NCI-H1048 (cell line): ENCODE results near the gene CD2AP.
"Not testable (repeated sequence)": the region's sequence is repeated elsewhere in the genome, so short reads cannot be mapped to it uniquely, and the experiment has no call there.

Experiments used
- DNase-seq: peaks from one replicate; lab custom pipeline; 2025; lab: John Stamatoyannopoulos, UW

The CD2AP gene, protein sequence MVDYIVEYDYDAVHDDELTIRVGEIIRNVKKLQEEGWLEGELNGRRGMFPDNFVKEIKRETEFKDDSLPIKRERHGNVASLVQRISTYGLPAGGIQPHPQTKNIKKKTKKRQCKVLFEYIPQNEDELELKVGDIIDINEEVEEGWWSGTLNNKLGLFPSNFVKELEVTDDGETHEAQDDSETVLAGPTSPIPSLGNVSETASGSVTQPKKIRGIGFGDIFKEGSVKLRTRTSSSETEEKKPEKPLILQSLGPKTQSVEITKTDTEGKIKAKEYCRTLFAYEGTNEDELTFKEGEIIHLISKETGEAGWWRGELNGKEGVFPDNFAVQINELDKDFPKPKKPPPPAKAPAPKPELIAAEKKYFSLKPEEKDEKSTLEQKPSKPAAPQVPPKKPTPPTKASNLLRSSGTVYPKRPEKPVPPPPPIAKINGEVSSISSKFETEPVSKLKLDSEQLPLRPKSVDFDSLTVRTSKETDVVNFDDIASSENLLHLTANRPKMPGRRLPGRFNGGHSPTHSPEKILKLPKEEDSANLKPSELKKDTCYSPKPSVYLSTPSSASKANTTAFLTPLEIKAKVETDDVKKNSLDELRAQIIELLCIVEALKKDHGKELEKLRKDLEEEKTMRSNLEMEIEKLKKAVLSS

DNA sequence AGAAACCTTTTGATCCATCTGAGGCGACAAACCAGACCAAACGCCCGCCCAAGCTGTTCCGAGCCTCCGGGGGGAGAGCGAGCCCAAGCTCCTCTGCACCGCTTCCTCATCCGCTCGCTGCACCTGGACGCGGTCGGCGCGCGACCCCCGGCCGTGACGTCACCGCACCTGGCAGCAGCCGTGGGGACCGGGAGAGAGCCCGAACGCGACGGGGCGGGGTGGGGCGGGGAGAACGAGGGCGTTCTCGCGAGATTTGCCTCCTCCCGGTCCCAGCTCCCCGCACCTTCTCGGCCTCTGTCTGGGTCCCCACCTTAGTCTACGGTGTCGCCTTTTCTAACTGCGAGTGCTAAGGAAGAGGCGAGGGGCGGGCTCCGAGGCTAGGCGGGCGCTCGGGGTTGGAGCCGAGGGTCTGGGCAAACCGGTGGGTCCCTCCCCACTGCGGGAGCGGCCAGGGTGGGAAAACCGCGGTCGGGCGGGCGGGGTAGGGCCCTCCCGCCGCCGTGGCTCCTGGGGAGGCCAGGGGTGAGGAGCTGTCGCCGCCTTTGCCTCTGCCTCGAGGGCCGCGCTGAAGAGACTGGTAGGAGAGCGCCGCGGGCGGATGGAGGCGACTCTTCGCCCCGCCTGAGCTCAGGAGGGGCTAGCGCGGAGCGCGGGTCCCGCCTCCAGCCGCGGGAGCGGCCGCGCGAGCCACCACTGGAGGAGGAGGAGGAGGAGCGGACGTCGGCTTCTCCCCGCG, at the start of gene CD2AP:
Gene CD2AP (plus strand): TSS at position 293 of the 736 bp plus-strand sequence. CDS start 456 bp downstream, outside the sequence.
- DNase-seq, result peak; percentile 79

DNA sequence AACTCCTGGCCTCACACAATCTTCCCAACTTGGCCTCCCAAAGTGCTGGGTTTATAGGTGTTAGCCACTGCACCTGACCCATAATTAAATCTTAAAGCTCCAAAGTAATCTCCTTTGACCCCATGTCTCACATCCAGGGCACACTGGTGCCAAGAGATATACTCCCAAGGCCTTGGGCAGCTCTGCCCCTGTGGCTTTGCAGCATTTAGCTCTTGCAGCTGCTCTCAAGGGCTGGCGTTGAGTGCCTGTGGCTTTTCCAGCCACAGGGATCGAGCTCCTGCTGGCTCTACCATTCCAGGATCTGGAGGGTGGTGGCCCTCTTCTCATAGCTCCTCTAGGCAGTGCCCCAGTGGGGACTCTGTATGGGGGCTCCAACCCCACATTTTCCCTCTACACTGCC, 49.3 kb upstream of the CD2AP start:
- DNase-seq, result no peak

DNA sequence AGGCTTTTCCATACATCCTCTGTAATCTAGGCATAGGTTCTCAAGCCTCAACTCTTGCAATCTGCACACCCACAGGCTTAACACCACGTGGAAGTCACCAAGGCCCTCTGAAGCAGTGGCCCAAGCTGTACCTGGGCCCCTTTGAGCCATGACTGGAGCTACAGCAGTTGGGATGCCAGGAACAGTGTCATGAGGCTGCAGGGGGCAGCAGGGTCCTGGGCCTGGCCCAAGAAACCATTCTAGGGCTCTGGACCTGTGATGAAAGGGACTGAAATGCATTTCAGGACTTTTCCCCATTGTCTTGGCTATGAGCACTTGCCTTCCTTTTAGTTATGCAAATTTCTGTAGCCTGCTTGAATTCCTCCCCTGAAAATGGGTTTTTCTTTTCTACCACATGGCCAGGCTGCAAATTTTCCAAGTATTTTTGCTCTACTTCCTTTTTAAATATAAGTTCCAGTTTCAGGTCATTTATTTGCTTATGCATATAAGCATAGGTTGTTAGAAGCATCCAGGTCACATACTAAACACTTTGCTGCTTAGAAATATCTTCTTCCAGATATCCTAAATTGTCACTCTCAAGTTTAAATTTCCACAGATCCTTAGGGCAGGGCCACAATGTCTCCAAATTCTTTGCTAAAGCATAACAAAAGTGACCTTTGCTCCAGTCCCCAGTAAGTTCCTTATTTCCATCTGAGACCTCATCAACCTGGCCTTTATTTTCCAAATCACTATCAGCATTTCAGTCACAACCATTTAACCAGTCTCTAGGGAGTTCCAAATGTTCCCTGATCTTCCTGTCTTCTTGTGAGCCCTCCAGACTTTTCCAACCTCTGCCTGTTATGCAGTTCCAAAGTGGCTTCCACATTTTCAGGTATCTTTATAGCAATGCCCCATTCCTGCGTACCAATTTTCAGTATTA, 48.6 kb upstream of the CD2AP start:
- no peak for DNase-seq

DNA sequence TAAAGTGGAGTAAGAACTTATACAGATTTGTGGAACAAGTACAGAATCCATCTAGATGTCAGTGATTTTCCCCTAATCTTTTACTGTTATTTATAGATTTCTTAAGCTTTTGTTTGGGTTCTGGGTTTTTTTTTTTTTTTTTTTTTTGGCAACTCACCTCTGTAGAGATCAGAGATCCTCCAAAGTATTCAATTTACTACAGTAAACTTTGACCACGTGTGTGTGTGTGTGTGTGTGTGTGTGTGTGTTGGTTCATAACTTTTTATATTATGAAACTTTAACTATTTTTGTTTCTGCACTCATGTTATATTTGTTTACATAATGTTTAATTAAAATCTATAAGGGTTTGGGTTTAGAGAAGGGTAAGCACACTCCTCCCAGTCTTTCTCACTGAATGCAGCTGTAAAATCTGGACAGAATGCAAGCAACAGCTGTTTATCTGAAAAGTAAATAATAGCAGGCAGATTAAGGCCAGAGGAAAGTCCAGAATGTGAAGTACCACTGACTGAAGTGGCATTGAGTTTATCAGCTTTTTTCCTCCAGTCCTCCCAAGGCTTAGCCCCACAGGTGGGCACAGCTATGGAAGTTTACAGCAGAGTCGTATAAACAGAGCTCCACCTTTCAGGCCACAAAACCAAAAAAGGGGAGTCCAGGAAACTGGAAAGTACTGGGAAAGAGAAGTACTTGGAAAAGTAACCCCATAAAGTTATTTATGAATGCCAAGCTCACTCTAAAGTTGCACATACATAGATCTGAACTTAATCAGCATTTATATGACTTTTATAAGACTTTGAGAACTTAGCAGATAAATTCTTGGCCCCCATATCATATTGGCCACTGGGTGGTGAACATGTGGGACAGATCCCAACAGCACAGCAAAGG, 43.0 kb upstream of the CD2AP start:
- no peak for DNase-seq

DNA sequence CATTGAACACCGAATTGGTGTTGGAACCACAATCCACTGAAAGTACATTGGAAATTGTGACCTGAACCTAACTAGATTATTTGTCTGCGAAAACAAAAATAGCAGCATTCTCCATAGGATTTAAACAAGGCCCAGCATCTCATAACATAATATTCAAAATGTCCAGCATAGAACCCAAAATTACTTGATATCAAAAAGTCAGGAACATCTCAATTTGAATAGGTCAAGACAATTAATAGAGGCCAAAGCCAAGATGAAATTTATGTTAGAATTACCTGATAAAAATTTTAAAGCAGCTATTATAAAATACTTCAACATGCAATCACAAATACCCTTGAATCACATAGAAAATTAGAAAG, 42.4 kb upstream of the CD2AP start:
- no peak for DNase-seq

DNA sequence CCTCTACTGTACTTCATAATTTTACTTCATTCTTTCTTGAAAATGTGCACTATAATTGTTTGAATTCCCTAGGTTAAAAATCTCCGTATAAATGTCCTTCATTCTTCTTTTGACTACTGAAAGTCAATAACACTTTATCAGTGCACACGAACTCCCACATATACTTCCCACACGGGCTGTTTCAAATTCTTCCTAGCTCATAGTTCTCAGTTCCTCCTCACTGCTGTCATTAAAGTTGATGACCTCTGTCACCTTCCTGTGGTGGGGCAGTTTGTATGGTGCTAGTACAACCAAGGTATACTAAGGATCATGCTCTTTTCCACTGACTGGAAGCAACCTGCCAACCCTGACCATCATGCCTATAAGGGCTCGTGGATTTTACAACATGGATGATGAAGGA, 40.0 kb upstream of the CD2AP start:
- no peak for DNase-seq

DNA sequence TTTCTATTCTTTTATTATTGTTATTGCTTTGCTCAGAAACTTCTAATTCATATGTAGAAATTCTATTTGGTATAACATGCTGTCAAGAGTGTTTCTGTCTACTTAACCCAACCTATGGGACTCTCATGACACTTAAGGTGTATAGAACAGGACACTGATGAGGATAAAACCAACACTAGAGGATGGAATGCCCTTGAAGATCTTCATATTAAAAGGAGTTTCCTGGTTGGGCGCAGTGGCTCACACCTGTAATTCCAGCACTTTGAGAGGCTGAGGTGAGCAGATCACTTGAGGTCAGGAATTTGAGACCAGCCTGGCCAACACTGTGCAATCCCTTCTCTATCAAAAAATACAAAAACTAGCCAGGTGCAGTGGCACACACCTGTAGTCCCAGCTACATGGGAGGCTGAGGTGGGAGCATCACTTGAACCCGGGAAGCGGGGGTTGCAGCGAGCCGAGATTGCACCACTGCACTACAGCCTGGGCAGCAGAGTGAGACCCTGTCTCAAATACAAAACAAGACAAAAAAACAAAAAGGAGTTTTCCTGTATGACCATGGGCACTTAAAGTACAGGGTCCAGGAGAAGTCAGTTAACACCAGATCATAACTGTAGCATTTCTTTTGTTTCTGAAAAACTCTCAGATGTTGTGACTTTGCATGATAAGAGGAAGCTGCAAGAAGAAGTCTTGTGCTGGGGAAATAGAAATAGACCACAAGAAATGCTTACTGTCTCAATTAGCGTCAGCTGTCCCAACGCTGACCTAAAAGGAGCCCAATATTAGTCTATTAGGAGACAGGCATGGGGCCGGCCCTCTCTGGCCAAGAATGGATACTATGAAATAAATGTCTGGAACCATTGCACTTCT, 38.9 kb upstream of the CD2AP start:
- no peak for DNase-seq

DNA sequence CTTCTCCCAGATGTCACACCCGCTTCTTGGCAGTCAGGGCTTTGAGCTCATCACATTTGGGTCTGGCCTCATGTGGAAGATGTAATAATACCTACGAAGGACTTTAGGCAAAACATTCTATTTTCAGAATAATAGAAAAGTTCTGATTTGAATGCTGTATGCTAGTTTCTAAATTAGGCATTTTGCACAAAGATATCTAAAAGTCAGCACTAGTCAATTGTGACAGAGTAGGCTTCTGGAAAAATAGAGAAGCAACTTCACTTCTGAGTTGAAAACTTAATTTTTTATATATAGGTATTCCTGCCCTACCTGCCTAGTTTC, 38.3 kb upstream of the CD2AP start:
- DNase-seq, result no peak

DNA sequence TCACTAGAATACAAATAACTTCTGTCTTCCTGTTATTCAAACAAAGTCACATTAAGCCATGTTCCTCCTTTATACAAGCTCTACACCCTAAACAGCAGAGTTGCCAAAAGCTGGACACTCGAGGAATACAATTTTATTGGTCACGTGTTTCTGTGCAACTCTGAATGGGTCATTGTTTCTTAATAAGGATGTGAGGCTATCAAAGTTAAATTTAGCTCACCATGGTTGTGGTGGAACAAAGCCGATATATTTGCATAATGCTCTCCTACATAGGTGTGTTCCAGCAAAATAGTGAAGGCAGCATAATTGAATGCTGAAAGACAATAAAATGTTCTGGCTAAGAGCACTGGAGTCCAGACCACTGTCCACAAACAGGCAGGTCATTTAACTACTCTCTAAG, 36.9 kb upstream of the CD2AP start:
- peak; percentile 89 for DNase-seq

DNA sequence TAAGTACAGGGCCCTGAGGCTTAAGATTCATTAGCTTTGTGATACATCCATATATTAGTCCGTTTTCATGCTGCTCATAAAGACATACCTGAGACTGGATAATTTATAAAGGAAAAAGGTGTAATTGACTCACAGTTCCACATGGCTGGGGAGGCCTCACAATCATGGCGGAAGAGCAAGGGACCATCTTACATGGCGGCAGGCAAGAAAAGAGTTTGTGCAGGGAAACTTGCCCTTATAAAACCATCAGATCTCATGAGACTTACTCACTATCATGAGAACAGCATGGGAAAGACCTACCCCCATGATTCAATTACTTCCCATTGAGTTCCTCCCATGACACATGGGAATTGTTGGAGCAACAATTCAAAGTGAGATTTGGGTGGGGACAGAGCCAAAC, 32.6 kb upstream of the CD2AP start:
- DNase-seq, result not testable (repeated sequence)

DNA sequence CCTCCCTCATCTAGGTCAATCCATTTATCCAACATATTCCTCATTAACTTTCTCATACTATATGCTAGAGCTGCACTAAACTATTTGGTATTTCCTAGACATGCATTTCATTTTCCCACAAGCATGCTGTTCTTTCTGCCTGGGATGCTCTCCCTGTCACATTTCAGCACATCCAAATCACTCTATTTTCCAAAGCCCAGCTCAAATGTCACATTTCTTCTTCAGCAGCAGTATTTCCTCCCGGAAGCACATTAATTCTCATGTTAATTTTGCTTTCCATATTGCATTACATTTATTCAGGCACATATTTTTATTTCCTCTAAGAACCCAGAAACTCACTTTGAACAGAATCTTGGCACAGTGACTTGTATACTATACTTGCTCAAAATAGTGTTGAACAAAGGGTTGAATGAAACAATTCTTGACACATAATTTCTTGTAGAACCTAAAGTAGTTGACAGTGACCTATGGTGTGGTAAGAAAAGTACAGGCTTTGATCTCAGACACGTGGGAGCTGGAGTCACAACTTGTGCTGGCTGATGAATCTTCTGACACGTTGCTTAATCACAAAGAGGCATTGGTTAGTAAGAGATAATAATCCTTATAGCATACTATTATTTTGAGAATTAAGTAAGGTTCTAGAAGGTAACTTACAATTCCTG, 30.8 kb upstream of the CD2AP start:
- no peak for DNase-seq

DNA sequence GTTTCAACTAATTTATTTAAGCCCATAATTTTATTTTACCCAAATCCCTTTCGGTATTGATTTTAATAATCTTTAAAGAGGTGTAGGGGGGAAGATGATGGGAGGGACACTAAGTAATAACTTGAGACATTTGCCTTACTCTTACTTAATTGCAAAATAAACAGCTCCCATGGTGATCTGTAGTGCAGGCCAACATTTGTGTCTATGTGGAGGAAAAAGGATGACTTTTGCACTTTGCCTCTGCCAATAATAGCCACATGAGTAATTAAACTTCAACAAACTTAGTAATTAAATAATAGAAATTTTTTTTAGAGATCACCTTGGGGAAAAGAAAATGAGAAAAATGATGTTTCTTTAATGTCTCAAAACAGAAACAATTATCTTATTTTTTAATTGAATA, 29.9 kb upstream of the CD2AP start:
- DNase-seq, result no peak

DNA sequence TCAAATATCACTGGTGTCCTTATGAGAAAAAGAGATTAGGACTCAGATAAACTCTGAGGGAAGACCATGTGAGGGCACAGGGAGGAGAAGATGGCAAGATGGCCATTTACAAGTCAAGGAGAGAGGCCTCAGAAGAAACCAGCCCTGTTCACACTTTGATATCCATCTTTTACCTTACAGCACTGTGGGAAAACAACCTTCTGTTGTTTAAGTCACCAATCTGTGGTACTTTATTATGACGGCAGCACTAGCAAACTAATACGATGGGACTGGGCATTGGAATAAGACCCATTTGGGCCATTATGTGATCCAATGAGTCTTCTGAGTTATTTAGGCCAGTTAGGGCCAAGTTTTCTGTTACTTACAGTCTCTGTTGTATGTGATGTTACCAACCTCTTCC, 26.4 kb upstream of the CD2AP start:
- no peak for DNase-seq

DNA sequence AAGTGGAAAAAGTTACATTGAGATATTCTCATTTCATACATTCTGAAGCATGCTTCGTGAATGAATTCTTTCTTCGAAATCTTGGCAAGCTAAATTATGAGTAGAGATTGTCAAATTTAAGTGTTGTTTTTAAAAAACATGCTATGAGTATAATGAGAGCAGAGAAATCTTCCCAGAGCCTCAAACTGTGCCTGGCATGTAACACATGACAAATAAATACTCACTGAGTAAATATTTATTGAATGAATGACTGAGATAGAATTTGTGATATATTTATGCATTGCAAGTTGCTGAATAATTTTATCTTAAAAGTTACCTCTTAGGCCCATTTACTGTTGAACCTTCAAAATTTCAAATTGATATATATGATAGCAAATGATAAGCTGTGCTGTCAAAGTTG, 24.7 kb upstream of the CD2AP start:
- DNase-seq, result no peak

DNA sequence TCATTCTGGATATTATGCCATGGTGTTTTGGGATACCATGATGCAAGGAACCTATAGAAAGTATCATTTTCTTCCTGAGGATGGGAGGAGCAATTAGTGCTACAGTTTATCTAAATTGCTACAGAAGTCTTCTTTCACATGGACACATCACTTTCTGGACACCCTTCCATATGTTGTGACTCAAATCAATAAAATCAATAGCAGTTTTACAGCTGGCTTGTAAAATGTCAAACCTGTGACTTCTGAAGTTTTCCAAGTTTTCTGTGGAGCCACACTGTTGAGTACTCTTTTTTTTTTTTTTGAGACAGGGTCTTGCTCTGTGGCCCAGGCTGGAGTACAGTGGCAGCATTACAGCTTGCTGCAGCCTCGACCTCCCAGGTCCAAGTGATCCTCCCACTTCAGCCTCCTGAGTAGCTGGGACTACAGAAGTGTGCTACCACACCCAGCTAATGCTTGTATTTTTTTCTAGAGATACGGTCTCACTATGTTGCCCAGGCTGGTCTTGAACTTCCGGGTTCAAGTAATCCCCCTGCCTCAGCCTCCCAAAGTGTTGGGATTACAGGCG, 24.1 kb upstream of the CD2AP start:
- no peak for DNase-seq

DNA sequence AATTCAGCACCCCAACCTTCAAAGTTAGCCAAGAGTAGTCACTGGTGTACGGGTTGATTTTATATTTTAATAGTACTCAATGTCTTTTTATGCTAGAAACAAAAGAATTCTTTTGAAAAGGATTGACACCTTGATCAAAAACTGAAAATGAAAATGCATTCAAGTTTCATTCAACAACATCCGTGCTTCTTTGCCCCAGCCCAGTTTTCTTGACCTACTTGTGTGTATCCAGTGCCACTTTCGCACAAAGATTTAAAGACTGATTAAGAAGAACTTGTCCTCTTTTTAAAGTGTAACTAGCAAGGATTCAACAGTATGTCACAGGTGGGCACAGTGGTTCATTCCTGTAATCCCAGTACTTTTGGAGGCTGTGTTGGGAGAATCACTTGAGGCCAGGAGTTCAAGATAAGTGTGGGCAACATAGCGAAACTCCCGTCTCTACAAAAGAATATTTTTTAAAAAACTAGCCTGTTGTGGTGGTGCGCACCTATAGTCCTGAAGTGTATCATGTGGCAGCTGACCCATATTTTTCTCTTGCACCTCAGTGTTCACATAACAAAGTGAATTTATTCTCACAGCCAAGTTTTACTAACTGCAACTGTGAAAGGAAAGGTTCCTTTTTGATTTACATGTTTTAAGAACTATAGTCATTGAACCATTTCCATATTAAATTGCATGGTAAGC, 22.7 kb upstream of the CD2AP start:
- no peak for DNase-seq

DNA sequence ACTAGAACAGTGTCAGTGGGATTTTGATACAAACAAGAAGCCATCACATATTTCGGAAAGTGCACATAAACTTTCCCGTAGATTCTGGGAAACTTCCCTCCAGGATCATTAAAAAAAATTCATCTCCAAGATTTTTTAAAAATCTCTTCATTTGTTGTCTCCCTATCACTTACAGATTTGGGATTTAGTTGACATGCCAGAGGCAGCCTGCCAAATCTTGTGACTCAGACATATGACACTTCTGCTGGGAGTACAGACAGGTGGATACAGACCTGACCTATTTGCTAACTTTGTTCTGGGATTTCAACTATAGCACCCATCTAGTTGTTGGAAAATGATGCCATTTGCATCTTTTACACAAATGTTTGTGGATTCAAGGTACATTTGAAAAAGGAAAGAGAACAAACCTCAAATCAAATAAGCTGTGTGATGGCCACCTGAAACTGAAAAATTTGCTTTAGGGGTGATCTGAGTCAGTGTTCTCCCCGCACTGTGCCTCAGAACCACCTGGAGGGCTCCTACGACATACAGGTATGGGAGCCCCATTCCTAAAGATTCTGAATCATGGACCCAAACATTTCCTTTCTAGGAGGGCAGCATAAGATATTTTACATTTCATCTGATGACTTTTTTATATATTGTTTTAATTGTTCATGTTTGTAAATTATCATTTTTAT, 21.9 kb upstream of the CD2AP start:
- no peak for DNase-seq

DNA sequence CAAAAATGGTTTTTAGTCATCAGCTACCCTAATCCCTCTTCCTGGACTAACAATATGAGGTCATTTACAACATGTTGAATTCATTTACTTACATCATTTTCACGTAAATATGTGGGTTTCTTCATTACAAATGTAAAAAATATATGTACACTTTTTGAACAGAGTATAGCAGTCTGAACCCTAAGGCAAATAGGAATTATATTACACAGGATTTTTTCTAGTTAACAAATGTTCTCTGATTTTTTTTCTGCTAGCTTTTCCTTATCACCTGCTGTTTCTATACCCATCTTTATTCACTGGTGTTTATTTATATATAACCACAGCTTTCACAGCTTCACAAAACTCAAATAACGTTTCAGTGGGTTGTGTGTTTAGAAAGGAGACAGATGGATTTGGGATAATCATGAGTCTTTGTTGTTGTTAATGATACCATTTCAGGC, 21.0 kb upstream of the CD2AP start:
- DNase-seq, result no peak
